Activated CD4-positive, alpha-beta T cell treated with anti-CD3 and anti-CD28 coated beads for 24 hours (primary cell): ENCODE results near the gene OR7D4.
A peak's percentile ranks its signal among the peaks of the same experiment; 100 is the strongest.
"Not testable (repeated sequence)": the region's sequence is repeated elsewhere in the genome, so short reads cannot be mapped to it uniquely, and the experiment has no call there.

ENCODE experiments used
- DNase-seq, 2 donors: peaks; one replicate each; pipeline ENCODE4 v3.0.0-alpha.2; 2020; ENCODE audit warnings: low read depth in 2 of 2

OR7D4 gene

GRCh38 chr19:9219489-9219888 lies at the start of gene OR7D4:
OR7D4 (minus strand) TSS chr19:9219589; CDS start chr19:9214837, 4,752 bp downstream.
- no peak for DNase-seq

- DNase-seq, result no peak
Measured at GRCh38 chr19:9251236-9251635, 31.8 kb upstream of the OR7D4 start.

GRCh38 chr19:9250630-9251029 lies 31.2 kb upstream of the OR7D4 start, which contains the start of gene OR7E24:
OR7E24 (plus strand) TSS chr19:9250930; CDS start chr19:9251044, 114 bp downstream.
- no peak for DNase-seq

GRCh38 chr19:9205501-9206113 lies 13.8 kb downstream of the OR7D4 start:
- peak; percentile 49 to 51 for DNase-seq

GRCh38 chr19:9198044-9198443 lies 21.3 kb downstream of the OR7D4 start:
- not testable (repeated sequence) for DNase-seq

GRCh38 chr19:9189535-9189934 lies 29.9 kb downstream of the OR7D4 start:
- DNase-seq, result no peak

- no peak for DNase-seq
Measured at GRCh38 chr19:9187191-9187590, 32.2 kb downstream of the OR7D4 start.

GRCh38 chr19:9183000-9183399 lies 36.4 kb downstream of the OR7D4 start:
- no peak for DNase-seq

GRCh38 chr19:9178901-9179300 lies 40.5 kb downstream of the OR7D4 start, which contains the start of gene OR7D2:
OR7D2 (plus strand) TSS chr19:9178979; CDS start chr19:9185782, 6,803 bp downstream.
- no peak for DNase-seq

- no peak for DNase-seq
Measured at GRCh38 chr19:9175326-9175725, 44.1 kb downstream of the OR7D4 start.

- no peak for DNase-seq
Measured at GRCh38 chr19:9171393-9171991, 47.9 kb downstream of the OR7D4 start.

- no peak for DNase-seq
Measured at GRCh38 chr19:9166846-9167245, 52.5 kb downstream of the OR7D4 start.

- DNase-seq, result no peak
Measured at GRCh38 chr19:9165261-9165660, 54.1 kb downstream of the OR7D4 start.

GRCh38 chr19:9161427-9161826 lies 58.0 kb downstream of the OR7D4 start:
- no peak for DNase-seq
